Liver (tissue), 9 donors: ENCODE data around the gene C1QTNF1. TPM values are rescaled to one million over a fixed set of nuclear protein-coding genes. Genes with fewer than 3 reads are reported as not detected.

Experiments used
- DNase-seq: peaks from one replicate; pipeline ENCODE4 v3.0.0-alpha.2; 2017; ENCODE audit warnings: low spot score
- H3K27ac ChIP-seq, 2 donors: one replicate each; pipeline ENCODE4 v1.7.0; 2013; ENCODE audit warnings: inconsistent platforms in 2 of 2, low read length in 2 of 2, control low read depth in 1 of 2, low read depth in 1 of 2, mild to moderate bottlenecking in 1 of 2
- H3K27me3 ChIP-seq, 4 donors: one replicate each; pipeline versions ENCODE4 v1.6.1 to v1.7.0; 2013; ENCODE audit warnings: low read length in 3 of 4, inconsistent platforms in 1 of 4, mild to moderate bottlenecking in 1 of 4, moderate library complexity in 1 of 4; ENCODE audit not compliant: control insufficient read depth in 4 of 4, insufficient read depth in 4 of 4
- H3K36me3 ChIP-seq, 4 donors: one replicate each; pipeline versions ENCODE4 v1.6.1 to v1.7.0; 2013; ENCODE audit warnings: low read length in 3 of 4, mild to moderate bottlenecking in 3 of 4, low read depth in 1 of 4, moderate library complexity in 1 of 4; ENCODE audit not compliant: control insufficient read depth in 4 of 4, insufficient read depth in 3 of 4
- H3K4me1 ChIP-seq, 4 donors: one replicate each; pipeline versions ENCODE4 v1.6.1 to v1.7.0; 2013; ENCODE audit warnings: low read length in 3 of 4, mild to moderate bottlenecking in 3 of 4, moderate library complexity in 1 of 4; ENCODE audit not compliant: control insufficient read depth in 4 of 4, insufficient read depth in 4 of 4
- H3K4me3 ChIP-seq, 3 donors: one replicate each; pipeline versions ENCODE4 v1.6.1 to v1.7.0; 2013; ENCODE audit warnings: low read length in 3 of 3, control low read depth in 1 of 3, low read depth in 1 of 3, mild to moderate bottlenecking in 1 of 3
- H3K9ac ChIP-seq, 2 donors: one replicate each; pipeline ENCODE4 v1.7.0; 2013; ENCODE audit warnings: low read length in 2 of 2, mild to moderate bottlenecking in 2 of 2, moderate library complexity in 2 of 2, control low read depth in 1 of 2, low read depth in 1 of 2
- H3K9me3 ChIP-seq, 4 donors: one replicate each; pipeline versions ENCODE4 v1.6.1 to v1.7.0; 2013; ENCODE audit warnings: low read length in 3 of 4; ENCODE audit not compliant: control insufficient read depth in 4 of 4
- ATF3 ChIP-seq: IDR thresholded peaks from 2 replicates; pipeline ENCODE4 v1.6.1; 2016; ENCODE audit warnings: antibody characterized with exemption
- CTCF ChIP-seq: fragments of 150-350 bp; IDR thresholded peaks from 2 replicates; pipeline ENCODE4 v1.5.1; 2017; ENCODE audit warnings: improper control_type of control experiment, low read depth, low read length; ENCODE audit not compliant: missing input control
- EGR1 ChIP-seq, 2 donors: IDR thresholded peaks; 2 replicates each; pipeline ENCODE4 v1.6.1; 2016 to 2018; ENCODE audit warnings: antibody characterized with exemption in 2 of 2, low read depth in 2 of 2
- FOXA2 ChIP-seq: IDR thresholded peaks from 2 replicates; pipeline ENCODE4 v1.6.1; 2016; ENCODE audit warnings: antibody characterized with exemption
- GABPA ChIP-seq, 2 donors: IDR thresholded peaks in 1 of 2; conservative IDR thresholded peaks in 1 of 2; 2 replicates each; pipeline ENCODE4 v1.6.1; 2016; ENCODE audit warnings: antibody characterized with exemption in 2 of 2, mild to moderate bottlenecking in 1 of 2, moderate library complexity in 1 of 2
- HNF4A ChIP-seq, 2 donors: conservative IDR thresholded peaks; 2 replicates each; pipeline ENCODE4 v1.6.1; 2016; ENCODE audit warnings: antibody characterized with exemption in 2 of 2, mild to moderate bottlenecking in 2 of 2
- MAX ChIP-seq: IDR thresholded peaks from 2 replicates; pipeline ENCODE4 v1.6.1; 2016; ENCODE audit warnings: antibody characterized with exemption
- NR2F2 ChIP-seq: IDR thresholded peaks from 2 replicates; pipeline ENCODE4 v1.6.1; 2016; ENCODE audit warnings: antibody characterized with exemption
- RAD21 ChIP-seq, 2 donors: IDR thresholded peaks; 2 replicates each; pipeline ENCODE4 v1.6.1; 2016; ENCODE audit warnings: antibody characterized with exemption in 2 of 2, mild to moderate bottlenecking in 2 of 2
- REST ChIP-seq: IDR thresholded peaks from 2 replicates; pipeline ENCODE4 v1.6.1; 2016; ENCODE audit warnings: antibody characterized with exemption, mild to moderate bottlenecking
- SP1 ChIP-seq: IDR thresholded peaks from 2 replicates; pipeline ENCODE4 v1.6.1; 2018; ENCODE audit warnings: antibody characterized with exemption, mild to moderate bottlenecking
- ZBTB33 ChIP-seq: IDR thresholded peaks from 2 replicates; pipeline ENCODE4 v1.6.1; 2016; ENCODE audit warnings: antibody characterized with exemption
- WGBS: extraction: QIAGEN DNeasy Blood & Tissue Kit; methylation state at CpG from one replicate; pipeline ENCODE4 v1.1.7; 2013; 5-methylcytosine and 5-hydroxymethylcytosine counted together
- polyA plus RNA-seq, 2 donors: library from polyadenylated mRNA; stranded (reverse) in 1 of 2; unstranded in 1 of 2; fragments of 200-250 nt in 1 of 2; fragments of >200 nt in 1 of 2; fragmentation: Nextera tagmentation in 1 of 2; extraction: Ambion mirVana in 1 of 2; gene quantifications; one replicate each; pipeline versions ENCODE4 v1.2.1 to v1.2.3, GENCODE V29; 2013 to 2015
- total RNA-seq, 2 donors: library from RNA; depleted of rRNA; stranded (reverse); fragments of >200 nt; gene quantifications; one replicate each; pipeline ENCODE4 v1.2.3, GENCODE V29; 2014
- donor health status: healthy.
- donor health status: healthy.
- donor health status: healthy.
- donor health status: healthy.
- donor health status: healthy.

C1QTNF1 gene
- total and polyA plus RNA-seq, 4 donors: 0.56 to 54.6 (median 16.1) TPM

- no peak for TF ChIP-seq ZBTB33
- TF ChIP-seq EGR1 (IDR thresholded peaks at IDR 0.05; ENCODE audit: low read depth in 2 of 2): no peak
- TF ChIP-seq GABPA (IDR thresholded peaks at IDR 0.05 in 1 of 2, conservative IDR thresholded peaks at IDR 0.05 in 1 of 2): no peak
Measured at GRCh38 chr17:79089720-79090442, 65.9 kb downstream of the C1QTNF1 start (continued).

GRCh38 chr17:79090443-79091225 is 66.7 kb downstream of the C1QTNF1 start:
- 51% methylated on average over 32 of the region's 32 CpGs for WGBS
- peaks cover 0 to 3% (median 0%) of the 10 kb centered on the region in 4 donors for H3K4me1 ChIP-seq
- H3K4me3 ChIP-seq: no peak overlapping the region
- no peak for TF ChIP-seq REST
- TF ChIP-seq HNF4A (conservative IDR thresholded peaks at IDR 0.05): no peak
- TF ChIP-seq RAD21 (IDR thresholded peaks at IDR 0.05): no peak
- TF ChIP-seq ATF3: no peak
- TF ChIP-seq SP1: no peak
- TF ChIP-seq FOXA2: no peak
- no peak for TF ChIP-seq MAX
- no peak for TF ChIP-seq ZBTB33
- no peak for TF ChIP-seq NR2F2
- TF ChIP-seq CTCF: no peak
- H3K27ac ChIP-seq: no peak overlapping the region
- H3K9me3 ChIP-seq: no peaks in the 10 kb centered on the region
- H3K9ac ChIP-seq: no peak overlapping the region
- H3K27me3 ChIP-seq: no peaks in the 10 kb centered on the region
- peaks cover 0 to 11% (median 1%) of the 10 kb centered on the region in 4 donors for H3K36me3 ChIP-seq
- no peak for DNase-seq
